HG03175 (cell line): ENCODE measurements around the gene WSB2.

Source experiments
- ATAC-seq: cut with Tn5 transposase; IDR thresholded peaks from one replicate; pipeline ENCODE4 v1.9.1; 2021; ENCODE audit warnings: mild to moderate bottlenecking, moderate library complexity; ENCODE audit not compliant: unreplicated experiment

The WSB2 gene

DNA sequence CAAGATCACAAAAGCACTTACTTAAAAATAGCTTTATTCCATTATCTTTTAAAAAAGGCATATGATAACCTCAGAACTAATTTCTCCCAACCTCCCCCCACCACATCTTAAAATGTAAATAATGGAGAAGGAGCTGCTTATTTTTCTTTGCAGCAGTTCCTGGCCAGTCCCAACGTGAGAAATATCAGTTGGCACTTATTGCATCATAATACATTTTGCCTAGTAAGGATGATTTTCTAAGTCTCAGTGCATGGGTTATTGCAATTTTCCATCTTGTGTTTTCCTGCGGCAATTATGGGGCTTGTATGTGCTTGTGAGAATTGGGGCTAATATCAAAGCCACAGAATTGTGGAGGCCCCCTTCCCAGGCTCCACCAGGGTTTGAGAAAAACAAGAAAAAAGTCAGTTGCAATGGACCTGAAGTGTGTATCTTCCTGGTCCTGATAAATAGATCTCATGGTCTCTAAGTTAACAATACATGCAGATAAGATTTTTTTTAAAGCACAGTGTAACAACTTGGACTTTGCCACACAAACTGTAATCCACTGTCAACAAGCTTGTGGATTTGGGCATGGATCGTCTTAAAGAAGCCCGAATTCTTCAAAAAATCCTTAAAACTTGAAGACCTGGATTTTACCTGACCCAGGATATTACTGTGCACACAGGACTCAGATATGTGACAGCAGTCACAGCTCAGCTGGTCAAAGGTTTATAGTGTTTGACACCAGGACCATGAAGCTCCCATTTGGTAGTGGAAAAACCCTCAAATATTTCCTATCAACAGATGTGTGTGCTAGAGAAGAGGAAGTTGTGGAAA is 2.8 kb upstream of the WSB2 start:
- no peak for ATAC-seq

DNA sequence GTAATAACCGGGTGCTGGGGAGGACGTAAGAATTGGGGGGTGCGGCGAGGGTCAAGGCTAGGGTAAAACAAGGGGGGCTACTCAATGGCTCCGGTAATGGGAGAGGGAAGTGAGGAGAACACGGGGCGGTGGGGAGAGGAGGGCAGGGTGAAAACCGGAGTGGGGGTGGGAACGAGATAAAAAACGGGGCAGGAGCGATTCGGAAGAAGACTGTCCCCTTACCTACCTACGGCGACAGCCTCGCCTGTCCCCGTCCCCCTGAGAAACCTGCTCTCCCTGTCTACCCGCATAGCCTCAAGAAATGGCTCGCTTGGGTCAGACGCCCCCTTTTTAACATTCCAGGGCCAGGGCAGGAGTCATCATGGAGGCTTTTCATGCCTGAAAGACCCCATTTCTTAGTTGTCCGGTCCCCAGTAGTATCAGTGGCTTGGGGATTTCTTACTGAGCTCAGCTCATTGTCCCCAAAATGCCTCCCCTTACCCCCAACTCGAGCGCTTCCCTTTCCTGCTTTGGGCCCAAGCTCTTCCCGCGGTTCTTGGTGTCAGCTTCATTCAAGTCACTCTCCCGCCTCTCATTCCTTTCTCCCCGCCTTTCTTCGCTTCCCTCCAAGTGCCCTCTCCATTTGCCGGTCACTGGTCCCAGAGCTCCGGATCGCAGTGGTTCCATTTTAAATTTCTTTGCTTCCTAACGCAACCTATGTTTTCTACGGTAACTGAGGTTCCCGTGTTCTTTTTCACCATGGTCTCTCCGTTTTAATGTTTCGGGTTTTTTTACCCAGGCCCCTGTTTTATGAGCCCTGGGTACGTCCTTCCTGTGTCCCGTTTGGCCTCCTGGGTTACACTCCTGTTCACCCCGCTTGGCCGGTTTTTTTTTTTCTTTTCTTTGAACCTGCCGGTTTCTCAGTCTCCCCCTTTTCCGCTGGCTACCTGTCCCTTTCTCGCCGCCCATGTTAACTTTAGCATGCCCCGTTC is 1.2 kb upstream of the WSB2 start:
- ATAC-seq, result no peak

DNA sequence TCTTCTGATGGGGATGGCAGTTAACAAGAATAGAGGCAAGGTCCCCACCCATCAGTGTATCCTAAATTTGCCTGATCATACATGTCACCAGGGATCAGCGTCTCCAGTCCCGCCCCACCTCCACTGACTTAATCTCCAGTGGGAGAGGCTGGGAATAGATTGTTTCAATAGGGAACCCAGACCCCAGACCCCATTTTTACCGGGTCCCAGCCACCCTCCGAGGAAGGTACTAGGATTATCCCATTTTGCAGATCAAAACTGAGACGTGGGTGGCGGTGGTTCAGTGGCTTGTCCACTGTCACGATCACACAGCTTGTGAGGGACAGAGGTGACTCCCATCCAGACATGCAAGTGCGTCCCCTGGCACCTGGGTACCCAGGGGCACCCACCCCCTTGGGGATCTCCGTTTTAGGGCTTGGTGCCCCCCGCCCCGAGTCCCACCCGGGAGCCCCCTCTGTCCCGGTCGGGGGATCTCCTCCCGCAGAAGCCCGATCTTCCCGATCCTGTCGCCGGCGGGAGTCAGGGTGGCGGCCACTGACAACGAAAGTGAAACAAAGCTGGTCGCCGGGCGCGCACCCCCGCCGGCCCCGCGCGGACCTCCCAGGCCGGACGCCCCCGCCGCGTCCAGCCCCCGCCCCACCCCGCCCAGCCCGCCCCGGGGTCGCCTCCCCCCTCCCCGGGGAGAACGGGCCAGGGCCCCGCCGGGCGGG is 523 bp downstream of the WSB2 start:
- peak; percentile 46 for ATAC-seq

DNA sequence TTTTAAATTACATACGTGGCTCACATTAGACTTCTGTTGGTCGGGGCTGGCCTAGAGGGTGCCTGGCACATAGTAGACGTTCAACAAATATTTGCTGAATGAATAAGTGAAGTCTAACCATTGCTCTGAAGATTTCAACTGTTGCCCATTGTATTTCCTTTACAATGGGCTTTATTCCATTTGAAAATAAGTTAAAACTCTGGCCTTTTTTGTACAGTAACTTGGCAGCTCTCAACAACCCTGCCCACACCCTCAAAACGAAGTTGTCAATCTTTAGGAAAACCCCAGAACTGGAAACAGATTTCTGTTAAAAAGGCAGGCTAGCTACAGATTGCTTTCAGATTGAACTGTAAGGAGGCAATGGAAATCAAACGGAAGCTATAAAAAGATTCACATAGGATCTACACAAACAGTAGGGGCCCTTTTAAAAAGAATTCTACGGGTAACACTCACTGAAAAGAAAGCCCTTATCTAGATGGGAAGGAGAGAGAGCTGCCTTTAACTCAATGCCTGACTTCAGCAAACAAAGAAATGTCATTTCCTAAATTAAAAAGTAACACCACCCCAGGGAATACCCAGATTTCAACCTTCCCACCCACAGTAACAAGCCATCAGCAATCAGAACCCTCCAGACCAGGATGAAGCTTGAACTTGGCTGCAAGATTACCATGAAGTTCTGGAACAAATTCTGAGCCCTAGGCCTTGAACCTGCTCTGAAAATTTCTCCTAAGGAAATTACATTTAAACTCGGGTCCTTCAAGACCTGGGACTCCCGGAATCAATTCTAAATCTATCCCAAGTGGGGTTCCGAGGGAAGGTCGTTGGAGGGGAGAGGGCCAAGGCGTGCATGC is 1.4 kb downstream of the WSB2 start:
- no peak for ATAC-seq

DNA sequence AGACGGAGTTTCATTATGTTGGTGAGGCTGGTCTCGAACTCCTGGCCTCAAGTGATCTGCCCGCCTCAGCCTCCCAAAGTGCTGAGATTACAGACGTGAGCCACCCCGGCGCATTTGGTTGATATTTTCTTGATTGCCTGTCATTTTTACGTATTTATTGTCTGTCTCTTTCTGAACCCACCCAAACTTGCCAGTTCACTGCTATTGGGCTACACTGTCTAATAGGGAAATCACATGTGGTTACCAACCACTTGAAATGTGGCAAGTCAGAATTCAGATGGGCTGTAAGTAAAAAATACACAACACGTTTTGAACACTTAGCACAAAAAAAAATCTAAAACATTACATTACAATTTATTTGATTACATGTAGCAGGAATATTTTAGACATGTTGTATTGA is 2.1 kb downstream of the WSB2 start:
- ATAC-seq, result no peak

DNA sequence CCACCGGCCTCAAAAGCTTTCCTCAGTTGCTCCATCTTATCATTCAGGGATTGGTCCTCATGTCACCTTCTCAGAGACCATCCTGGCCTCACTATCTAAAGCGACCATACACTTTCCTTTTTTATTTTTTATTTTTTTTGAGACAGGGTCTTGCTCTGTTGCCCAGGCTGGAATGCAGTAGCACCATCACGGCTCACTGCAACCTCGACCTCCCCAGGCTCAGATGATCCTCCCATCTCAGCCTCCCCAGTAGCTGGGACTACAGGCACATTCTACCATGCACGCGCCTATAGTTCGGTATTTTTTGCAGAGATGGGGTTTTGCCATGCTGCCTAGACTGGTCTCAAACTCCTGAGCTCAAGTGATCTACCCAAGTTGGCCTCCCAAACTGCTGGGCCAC is 2.8 kb downstream of the WSB2 start:
- ATAC-seq, result no peak

DNA sequence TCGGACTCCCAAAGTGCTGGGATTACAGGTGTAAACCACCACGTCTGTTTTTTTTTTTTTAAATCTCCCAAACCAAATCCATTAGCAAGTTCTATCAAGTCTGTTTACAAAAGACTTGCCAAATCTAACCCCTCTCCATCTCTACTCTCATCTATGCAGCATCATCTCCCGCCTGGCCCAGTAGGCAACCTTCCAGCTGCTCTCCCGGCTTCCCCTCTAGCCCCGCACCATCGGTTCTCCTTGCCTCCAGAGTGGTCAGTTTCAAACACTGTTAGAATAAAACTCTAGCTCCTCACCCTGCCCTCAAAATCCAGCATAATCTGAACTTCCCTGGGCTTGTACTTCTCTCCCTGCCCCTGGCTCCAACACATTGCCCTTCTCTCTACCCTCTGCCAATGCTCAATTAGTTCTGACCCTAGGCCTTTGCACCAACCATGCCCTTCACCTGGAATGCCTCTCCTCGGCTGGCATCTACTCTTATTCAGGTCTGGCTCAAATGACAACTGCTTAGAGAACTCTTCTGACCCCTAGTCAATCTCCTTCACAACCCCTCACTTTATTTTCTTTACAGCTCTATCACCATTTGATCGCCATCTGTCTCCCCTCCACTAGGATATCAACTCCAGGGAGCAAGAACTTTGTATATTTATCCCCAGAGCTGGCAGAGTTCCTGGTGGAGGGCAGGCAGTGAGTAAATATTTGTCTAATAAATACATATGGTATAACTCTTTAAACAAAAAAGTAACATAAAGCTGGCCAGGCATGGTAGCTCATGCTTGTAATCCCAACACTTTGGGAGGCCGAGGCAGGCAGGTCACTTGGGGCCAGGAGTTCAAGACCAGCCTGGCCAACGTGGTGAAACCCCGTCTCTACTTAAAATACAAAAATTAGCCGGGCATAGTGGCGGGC is 4.9 kb downstream of the WSB2 start:
- no peak for ATAC-seq

DNA sequence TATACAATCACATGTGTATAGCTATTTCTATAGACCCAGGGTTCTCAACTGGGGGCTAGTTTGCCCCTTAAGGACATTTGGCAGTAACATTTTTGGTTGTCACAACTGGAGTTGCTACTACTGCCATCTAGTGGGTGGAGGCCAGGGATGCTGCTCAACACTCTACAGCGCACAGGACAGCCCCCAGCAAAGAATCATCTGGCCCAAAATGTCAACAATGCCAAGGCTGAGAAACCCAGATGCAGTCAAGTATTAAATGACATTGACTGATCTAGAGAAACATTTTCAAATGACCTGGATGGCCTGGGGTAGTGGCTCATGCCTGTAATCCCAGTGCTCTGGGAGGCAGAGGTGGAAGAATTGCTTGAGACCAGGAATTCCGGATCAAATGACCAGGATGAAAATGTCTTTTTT is 5.8 kb downstream of the WSB2 start:
- ATAC-seq, result peak; percentile 87

DNA sequence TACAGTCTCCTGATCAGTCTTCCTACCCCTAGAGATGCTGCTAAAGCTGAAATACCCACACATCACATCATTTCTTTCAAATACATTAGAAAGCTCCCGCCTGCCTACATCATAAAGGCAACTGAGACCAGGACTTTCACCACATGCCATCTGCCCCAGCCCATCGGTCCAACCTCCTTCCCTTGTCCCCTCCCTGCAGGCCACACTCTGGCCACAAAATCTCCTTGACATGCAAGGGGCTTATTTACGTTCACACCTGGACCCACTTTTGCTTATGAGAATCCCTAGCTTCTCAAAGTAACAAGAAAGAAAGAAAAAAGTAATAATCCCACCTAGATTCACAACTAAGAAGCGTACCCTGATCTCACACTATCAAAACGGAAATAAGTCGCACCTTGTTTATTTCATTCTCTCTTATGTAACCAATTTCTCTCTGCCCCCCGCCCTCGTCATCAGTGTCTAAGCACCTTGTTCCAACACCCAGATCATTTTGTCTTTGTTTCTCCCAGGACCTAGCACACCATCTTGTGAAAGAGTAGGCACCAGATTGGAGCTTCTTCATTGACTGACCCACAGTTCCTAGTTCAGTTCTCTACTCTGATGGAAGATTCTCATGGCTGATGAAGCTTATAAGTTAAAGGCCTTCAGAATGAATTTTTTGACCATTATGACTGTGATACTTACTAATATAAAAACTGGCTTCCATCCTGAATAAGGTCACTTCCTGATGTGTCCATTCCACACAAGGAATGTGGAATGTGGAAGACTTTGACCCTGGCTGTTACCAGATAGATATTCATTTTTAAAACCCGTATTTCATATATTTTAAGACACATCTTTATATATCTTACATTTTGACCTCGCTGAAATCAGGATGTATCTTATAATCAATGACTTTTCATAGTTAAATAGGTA is 7.7 kb downstream of the WSB2 start:
- ATAC-seq, result no peak

DNA sequence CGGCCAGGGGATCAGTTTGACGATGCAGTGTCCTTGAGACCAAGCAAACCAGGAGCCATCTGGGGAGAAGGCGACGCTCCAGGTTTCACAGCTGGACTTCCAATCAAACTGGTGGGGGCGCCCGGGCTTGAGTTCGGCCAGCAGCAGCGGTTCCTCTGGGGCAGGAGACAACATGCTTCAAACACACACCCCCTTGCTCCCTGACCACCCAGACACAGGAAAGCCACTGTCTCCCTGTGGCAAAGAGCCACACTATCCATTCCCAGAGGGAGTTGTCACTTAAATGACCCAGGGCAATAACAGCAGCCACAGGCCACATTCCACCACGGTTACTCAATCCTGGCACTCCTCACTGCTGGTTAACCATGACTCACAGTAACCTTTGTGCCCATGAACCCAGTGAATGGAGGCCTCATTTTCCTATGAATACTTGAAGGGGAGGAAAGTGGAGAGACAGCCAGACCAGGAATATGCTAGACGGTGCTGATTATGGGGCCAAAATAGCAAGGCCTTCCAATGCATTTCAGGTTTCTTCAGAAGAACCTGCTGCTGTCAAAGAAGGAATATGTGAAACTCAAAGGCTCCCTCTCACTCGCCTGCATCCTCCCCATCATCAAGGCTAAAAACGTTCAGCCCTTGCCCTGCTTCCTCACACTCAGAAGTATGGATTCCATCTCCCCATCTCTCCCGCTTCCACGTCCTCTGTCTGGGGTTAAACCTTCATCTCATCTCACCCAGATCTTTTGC is 8.5 kb downstream of the WSB2 start:
- no peak for ATAC-seq

DNA sequence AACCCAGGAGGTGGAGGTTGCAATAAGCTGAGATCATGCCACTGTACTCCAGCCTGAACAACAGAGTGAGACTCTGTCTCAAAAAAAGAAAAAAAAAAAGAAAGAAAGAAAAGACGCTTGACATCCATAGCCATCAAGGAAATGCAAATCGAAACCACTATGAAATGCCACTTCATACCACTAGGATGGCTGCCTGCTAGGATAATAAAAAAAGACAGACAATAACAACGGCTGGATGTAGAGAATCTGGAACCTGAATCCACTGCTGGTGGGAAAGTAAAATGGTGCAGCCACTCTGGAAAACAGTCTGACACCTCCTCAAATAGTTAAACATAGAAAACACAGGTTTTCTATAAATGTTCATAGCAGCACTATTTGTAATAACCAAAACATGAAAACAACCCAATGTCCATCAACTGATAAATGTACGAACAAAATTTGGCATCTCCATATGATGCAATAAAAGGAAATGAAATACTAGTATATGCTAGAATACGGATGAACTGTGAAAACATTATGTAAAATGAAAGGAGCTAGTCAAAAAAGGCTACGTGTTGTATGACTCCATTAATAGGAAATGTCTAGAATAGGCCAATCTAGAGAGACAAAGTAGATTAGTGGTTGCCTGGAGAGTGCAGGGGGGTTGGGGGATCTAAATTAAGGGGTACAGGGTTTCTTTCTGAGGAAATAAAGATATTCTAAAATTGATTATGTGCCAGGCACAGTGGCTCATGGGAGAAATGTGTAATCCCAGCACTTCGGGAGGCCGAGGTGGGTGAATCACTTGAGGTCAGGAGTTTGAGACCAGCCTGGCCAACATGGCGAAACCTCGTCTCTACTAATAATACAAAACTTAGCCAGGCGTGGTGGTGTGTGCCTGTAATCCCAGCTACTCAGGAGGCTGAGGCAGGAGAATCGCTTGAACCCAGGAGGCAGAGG is 9.7 kb downstream of the WSB2 start:
- ATAC-seq, result no peak

DNA sequence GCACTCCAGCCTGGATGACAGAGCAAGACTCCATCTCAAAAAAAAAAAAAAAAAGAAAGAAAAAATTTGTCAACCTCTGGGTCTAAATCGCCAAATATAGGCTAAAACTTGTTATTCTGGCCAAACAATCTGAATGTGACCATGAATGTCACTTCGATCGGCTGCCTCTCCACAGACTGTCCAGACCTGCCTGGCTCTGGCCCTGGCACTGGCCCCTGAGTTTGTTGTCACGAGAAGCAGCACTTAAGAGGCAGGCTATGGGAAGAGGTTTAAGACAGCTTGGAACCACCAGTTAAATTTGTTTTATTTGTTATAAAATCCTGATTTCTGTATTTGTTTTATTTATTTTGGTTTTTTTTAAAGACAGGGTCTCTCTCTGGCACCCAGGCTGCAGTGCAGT is 14.5 kb downstream of the WSB2 start:
- ATAC-seq, result no peak

DNA sequence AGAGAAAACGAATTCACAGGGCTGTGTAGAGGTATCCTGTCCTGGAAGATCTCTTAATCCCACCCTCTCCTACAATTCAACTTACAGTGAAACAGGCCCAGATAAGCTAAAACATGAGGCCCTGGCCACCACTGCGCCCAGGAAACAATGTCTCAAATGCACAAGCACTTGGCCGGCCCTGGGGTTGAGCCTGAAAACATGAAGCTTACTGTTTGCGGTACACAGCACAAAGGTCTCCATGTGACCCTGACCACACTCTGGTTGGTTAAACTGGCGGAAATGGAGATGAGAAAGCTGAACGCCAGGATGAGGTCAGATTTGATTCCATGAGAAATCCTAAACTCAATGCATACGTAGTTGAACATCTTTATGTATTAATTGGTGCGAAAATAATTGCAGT is 16.4 kb downstream of the WSB2 start:
- no peak for ATAC-seq

DNA sequence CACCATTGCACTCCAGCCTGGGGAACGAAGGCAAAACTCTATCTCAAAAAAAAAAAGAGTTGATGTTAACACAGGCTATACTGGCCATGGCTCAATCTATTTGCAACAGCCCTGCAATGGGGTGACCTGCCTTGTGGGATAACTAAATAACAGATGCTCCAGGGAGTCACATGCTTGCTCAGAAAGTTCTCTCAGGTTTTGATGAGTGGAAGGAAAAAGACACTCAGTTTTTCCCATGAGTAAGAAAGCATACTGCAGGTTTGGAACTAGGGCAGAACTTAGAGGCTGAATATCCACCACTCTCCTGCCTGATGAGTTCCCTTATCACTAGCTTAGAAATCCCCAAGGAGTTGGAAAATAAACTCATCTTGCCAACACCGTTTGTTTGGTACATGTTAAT is 16.9 kb downstream of the WSB2 start:
- ATAC-seq, result no peak

DNA sequence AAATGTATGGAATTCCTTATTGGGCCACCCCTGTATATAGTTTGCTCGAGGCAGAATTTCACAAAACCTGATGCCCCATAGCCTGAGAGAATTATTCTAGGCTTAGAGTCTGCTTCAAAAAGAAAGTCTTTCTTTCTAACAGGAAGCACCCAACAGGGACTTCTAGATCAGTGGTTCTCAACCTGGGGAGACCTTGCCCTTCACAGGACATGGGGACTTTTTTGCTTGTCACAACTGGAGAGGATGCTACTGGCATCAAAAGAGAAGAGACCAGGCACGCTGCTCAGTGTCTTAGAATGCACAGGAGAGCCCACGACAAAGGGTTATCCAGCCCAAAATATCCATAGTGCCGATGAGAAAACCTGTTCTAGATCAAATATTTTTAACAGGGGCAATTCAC is 18.9 kb downstream of the WSB2 start:
- ATAC-seq, result no peak

DNA sequence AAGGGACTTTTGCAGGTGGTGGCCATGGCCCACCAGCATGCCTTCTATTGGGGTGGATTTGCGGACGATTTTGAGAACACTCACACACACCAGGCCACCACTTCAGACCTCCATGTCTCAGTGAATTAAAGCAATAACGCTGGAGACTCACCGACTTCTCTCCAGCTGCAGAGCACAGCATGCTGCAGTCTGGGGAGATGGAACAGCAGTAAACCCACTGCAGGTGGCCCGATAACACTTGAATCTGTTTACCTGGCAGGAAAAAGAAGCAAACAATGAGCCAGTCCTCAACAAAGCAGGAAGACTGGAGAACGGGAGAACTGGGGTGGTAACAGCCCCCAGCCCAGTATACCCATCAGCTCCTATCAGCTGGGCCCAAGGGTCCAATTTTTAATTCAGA is 22.8 kb downstream of the WSB2 start:
- no peak for ATAC-seq
